Smooth muscle cell of the umbilical artery (primary cell): ENCODE results near the gene SREBF1. TPM values are rescaled to one million over a fixed set of nuclear protein-coding genes. Genes with fewer than 3 reads are reported as not detected.

Experiments used
- total RNA-seq: library from RNA; depleted of rRNA; stranded (reverse); fragments of >200 nt; gene quantifications from 2 replicates; pipeline ENCODE4 v1.2.3, GENCODE V29; 2014

Gene SREBF1
- 55.1 and 62.4 TPM in 2 replicates for total RNA-seq

GRCh38 chr17:17836818-17837379, at the start of gene SREBF1:
Gene SREBF1, minus strand, starts transcription at chr17:17836986. Its CDS starts 169 bp downstream, at chr17:17836817.

Other genes with a start within 250 kb of the SREBF1 start
- 19.9 and 36.2 TPM in 2 replicates for gene PEMT, start 245.3 kb downstream of the SREBF1 start, total RNA-seq
- 13.7 and 23.9 TPM in 2 replicates for gene RAI1, start 155.5 kb downstream of the SREBF1 start, total RNA-seq
- gene TOM1L2, start 135.4 kb upstream of the SREBF1 start, total RNA-seq: 19.9 and 33.6 TPM in 2 replicates
- gene DRC3, start 135.9 kb upstream of the SREBF1 start, total RNA-seq: 0.37 and 0.59 TPM in 2 replicates
- gene ATPAF2, start 202.2 kb upstream of the SREBF1 start, total RNA-seq: 15.4 and 16.0 TPM in 2 replicates
- gene GID4, start 202.4 kb upstream of the SREBF1 start, total RNA-seq: 8.9 and 9.2 TPM in 2 replicates